Hematopoietic multipotent progenitor cell treated with erythropoietin and hydrocortisone succinate and interleukin-3 and kit ligand, for 4 days (in vitro differentiated cells): ENCODE results near the gene GABRB1.

Source experiments
- DNase-seq: peaks from one replicate; pipeline ENCODE4 v3.0.0-alpha.2; 2015

The GABRB1 gene

DNA sequence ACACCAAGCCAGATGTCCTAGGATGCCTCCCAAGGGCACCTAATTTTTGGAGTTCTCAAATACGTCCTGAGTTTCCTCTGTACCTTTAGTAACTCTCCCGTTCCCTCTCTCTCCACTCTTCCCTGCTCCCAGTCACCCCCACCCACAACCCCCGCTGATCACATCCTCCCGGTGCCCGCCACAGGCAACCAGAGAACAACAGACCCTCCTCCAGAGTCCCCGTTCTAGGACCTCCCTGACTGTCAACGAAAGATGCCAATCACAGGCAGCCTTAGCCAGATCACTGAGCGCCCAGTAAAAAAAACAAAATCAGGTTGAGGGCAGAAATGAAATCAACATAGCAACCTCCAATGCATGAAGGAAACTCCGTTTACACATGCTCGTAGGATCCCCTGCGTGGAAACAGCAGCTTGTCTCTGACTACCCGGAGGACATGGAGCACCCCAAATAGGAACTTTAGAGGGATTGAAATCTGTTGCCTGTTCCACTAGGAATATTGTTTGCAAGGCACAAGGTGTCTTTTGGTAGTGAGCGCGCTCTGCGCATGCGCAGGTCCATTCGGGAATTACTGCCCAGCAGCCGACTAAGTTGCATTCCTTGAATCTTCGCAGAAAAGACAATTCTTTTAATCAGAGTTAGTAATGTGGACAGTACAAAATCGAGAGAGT lies at the start of gene GABRB1:
Gene GABRB1 (plus strand): TSS at position 557 of the 668 bp plus-strand sequence.
- DNase-seq, result peak; percentile 13

DNA sequence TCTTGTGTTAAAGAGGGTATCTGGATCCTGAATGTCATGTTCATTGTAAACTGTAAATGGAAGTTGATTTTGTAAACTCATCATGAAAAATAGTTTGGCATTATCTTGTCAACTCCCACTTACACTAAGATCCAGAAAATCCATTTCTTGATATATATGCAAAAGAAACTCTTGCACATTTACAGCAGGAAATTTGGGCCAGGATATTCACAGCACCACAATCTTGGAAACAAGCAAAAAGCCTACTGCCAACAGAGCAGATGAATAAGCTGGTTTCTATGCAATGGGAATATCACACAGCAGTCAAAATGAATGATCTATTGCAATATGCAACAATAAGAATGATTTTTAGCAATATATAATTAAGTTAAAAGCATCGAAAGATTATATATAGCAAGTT lies 46.6 kb upstream of the GABRB1 start:
- DNase-seq, result no peak

DNA sequence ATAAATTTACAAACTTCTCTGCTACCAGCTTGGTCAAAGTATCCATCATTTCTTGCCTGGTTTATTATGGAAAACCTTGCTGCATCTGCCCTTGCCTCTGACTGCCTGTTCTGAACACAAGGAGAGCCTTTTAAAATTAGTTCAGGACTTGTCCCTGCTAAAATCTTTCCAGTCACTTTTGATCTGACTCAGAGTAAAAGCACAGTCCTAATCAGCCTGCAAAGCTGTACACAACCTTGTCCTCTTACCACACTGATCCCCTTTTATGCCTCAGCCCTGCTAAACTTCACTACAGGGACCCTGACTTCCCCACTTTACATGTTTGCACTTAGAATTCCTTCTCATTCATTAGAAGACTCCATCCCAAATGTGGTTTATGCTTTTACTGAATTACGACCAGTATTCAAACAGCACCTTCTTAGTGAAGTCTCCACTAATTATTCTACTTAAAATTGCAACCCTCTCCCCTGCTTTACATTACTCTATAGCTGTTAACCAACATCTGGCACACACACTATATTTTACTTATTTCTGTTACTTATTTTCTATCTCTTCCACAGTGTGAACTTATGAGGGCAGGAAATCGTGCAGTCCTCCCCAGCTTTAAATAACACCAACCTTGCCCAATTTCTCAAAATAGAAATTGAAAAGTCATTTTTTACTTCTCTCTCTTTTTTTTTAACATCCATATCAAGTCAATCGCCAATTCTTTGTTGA lies 44.3 kb upstream of the GABRB1 start:
- DNase-seq, result no peak

DNA sequence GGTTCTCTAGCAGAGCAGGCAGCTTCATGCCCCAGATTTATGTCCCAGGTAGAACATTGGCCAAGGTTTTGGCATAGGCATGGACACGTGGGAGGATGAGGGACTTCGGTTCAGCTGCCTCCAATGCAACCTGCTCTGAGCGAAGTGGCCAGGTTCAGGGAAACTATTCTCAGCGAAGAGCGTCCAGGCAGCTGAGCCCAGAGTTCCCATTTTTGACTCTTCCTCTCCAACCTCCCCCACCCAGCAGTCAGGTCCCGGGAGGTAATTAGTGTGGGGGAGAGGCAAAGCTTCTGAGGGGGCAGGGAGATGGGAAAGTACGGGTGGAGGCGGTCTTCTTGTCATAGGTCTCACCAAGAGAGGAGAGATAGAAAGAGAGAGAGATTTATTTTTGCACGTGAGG lies 39.0 kb upstream of the GABRB1 start:
- DNase-seq, result no peak

DNA sequence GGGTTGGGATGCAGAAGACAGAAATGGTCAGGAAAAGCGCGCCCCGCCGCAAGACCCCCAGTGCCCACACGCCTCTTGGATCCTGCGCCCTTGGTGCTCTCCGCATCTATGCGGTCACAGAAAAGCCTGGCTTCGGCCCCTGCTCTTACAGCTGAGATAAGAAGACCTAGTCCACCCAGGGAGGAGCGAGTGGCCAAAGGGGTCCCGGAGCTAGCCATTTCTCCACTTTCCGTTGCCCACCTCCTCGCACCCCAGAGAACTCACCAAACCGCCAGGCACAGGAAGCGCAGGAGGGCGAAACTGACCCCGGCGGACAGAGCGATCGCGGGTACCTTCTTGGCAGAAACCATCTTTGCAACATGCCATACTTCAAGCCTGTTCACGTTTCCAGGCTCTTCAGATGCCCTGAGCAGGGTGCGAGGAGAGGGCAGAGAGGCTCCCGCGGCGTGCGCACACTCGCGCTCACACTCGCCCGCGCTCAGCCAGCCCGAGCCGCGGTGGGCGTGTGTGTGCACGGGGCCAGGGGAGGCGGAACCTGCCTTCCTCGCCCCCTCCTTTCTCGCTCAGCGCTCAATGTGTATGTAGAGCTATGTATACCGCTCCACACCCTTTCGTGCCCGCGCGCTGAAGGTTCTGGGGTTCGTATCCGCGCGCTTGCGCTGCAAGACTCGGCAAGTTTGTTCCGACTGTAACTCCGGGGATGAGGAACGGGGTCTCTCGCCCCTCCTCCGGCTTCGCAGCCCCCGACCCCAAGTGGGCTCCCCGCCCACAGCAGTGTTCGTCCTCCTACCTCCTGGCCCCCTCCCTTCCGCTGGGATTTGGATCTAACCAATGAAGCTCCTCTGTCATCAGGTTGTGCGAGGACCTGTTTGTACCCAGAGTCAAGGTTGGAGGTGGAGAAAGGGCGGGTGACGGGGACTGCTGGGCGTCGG lies 38.0 kb upstream of the GABRB1 start, which contains the start of gene GABRA4:
Gene GABRA4 (minus strand): TSS at position 507 of the 932 bp plus-strand sequence. CDS start 157 bp downstream, at position 350.
- no peak for DNase-seq

DNA sequence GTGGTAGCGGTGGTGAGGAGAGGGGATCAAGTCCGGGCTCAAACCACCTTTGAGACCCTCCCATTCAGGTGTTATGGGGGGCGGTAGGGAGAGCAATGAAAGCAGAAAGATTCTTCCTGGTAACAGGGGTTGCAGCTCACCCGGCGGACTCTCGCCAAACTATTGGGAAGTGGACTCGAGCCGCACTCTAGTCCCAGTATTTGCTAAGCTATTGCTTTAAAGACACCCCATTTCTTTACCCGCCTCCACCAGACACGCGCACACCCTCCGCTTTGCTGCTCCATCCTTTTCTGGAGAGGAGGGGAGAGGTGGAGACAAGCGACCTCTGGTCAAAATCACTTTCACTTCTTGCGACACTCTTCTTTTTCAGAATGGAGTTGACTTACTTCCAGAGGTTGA lies 37.4 kb upstream of the GABRB1 start:
- no peak for DNase-seq

DNA sequence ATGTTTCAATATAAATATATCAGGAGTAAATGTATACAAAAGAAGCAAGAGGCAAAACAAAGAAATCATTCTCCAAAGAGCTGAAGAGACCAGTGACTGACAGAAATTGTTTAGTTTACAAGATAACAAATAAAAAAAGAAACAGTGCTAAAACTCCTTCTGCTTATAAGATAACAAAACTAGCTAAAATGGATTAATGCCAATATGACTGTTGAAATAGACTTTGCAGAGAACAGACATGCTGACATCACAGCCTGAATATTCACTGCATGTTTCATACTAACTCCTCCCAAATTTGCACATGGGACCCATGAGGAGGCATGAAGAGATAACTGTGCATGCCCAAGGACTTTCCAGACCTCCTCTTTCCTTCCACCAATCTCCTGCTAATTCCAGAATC lies 31.8 kb upstream of the GABRB1 start:
- DNase-seq, result no peak

DNA sequence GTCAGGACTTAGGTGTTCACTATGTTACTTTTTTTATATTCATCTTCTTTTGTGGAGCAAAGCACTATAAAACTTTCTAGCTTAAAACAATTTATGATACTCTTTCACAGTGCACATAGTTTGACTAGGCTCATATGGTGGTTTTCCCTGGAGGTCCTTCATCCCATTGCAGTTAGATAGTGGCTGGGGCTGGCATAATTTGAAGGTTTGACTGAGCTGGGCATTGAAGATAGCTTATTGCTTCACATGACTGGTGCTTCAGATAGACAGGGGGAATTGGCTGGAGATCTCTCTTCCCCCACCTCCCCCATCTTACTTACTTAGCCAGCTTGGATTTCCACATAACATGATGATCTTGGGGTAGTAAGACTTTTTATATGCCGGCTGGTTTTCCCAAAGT lies 31.0 kb upstream of the GABRB1 start:
- no peak for DNase-seq

DNA sequence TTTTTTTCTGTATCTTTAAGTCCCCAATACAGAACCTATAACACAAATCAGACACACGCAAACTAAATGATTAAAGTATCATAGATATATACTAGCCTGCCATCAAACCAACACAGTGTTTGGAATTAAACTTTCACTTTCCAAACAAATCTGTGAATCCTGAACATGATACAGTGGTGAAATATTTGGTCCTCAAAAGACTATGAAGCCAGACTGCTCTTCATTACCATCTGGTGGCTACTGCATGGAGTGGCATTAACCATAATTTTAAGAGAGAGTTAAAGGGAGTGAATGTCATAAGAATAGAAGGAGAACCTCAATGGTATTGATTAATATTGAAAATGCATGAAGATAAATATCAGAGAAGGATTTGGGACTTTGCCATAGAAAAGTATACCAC lies 28.8 kb upstream of the GABRB1 start:
- peak; percentile 16 for DNase-seq

DNA sequence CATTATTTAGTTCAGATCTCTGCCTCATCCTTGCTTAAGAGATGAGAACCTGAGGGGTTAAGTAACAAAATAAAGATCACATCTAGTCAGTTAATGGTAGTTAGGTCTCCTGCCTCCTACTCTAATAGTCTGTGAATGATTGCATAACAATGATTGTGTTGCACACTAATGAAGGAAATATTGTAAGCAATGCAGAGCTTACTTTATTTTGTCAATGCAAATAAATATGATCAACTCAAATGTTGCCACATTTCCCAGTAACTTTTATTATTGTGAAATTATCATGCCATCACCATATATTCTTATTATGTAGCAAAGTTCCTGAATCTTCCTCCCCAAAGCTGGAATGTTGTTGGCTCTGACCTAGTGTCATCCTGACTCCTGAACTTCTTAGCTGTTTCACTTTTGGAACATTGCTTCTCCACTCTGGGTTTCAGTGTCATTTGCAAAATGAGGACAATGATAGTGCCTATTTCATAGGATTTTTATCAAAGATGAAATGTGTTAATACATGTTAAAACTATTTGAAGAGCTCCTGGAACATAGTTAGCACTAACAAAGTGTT lies 20.9 kb upstream of the GABRB1 start:
- DNase-seq, result no peak

DNA sequence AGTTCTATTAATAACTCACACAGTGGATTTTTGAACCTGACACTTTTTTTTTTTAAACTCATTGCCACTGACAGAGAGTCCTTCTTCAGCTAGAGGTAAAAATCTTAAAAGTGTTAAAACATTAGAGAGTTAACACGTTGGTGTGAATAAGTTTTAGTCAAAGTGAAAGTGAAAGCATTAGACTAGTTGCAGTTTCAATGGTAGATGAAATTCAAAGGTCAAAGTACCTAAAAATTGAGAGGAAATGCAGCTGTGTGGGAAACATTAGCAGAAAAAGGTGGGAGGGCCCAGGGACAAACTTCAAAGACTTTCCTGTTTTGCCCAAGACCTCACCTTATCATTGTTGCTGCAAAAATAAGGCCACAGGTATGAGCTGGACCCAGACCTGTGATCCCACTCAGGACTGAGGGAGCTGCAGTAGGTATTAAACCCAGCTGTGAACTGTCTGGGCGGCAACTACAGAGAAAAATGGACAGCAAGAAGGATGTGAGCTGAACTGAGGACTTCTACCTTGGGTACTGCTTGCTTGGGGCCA lies 20.4 kb upstream of the GABRB1 start:
- no peak for DNase-seq

DNA sequence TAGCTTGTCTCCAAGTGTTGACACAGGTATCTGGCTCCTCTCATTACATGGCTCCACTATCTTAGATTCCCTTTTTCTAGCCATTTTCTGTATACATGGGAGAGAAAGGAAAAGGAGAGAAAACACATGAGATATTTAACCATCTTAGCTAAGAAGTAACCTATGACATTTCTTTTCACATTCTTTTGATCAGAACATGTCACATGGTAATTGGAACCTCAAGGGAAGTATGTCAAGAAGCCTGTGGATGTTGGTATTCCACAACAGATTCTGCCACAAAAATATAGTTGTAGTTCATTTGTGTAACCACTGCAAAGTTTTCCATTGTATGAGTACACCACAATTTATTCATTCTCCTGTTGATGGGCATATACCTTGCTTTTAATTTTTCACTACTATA lies 18.7 kb upstream of the GABRB1 start:
- no peak for DNase-seq

DNA sequence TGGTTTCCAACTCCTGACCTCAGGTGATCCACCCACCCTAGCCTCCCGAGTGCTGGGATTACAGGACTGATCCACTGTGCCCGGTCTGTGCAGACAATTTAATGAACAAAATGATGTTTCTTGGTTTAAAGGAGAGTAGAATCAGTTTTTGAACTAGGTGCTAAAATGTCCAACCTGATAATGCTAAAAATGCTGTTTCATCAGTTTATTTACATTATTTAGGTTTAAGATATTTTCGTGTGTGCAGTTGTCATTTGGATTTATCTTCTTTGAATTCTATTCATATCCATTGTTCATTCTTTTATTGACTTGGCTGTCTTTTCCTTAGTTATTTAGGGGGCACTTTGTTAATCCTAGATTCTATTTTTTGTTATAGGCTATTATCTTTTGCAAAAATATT lies 18.0 kb upstream of the GABRB1 start:
- no peak for DNase-seq

DNA sequence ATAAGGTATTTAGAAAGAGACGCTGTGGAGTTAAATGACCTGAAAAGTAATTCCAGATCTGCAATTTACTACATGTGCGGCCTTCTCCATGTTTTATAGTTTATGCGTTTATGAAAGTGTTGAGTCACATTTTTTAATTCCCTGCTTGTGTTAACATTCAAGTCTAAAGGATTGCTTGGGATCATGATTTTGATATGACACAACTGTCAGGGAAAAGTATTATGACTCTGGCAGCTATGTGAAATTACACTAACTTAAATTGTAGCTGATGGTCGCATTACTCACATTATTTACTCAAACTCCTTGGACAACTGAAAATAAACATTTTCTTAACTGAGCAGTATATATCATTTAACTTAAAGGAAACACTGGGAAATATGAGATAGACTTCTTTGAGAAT lies 14.3 kb upstream of the GABRB1 start:
- DNase-seq, result no peak

DNA sequence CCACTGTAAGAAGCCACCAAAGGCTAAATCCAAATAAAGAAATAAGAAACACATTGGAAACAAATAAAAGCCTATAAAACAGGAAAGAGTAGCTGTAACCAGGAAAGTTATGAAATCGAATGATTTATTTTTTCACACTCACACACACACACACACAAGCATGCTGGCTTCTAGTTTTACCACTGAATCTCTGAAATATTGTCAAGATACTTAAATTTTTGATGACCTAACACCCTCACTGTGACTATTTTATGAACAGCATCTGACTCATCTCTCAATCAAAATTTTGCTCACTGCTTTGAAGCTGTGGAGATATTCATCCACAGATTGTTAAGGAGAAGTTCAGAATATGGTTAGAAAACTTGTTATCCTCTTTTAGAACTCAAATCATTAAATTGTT lies 13.9 kb upstream of the GABRB1 start:
- DNase-seq, result no peak

DNA sequence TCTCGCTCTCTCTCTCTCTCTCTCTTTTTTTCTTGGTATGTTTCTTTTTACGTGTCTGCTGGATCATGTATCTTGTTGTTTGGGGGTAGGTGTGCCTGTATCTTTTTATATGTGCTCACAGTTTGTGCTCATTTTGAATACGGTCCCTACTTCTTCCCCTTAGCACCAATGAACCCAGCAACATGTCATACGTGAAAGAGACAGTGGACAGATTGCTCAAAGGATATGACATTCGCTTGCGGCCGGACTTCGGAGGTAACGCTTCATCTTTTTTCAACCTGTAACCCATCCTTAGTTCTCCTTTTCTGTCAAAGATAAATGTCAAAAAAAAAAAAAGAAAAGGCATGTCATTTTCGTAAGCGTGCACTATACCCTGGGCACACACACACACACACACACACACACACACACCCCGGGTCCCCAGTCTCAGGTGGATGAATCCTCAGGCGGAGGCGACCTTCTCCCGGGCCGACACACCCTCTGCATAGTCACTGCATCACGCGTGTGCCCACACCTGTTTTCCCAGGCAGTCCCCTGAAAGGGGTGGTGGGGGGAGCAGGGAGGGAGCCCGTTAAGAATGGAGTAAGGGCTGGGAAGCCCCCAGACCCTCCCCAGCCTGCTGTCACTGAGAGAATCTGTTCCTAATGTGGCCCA lies 511 bp downstream of the GABRB1 start:
- DNase-seq, result no peak

DNA sequence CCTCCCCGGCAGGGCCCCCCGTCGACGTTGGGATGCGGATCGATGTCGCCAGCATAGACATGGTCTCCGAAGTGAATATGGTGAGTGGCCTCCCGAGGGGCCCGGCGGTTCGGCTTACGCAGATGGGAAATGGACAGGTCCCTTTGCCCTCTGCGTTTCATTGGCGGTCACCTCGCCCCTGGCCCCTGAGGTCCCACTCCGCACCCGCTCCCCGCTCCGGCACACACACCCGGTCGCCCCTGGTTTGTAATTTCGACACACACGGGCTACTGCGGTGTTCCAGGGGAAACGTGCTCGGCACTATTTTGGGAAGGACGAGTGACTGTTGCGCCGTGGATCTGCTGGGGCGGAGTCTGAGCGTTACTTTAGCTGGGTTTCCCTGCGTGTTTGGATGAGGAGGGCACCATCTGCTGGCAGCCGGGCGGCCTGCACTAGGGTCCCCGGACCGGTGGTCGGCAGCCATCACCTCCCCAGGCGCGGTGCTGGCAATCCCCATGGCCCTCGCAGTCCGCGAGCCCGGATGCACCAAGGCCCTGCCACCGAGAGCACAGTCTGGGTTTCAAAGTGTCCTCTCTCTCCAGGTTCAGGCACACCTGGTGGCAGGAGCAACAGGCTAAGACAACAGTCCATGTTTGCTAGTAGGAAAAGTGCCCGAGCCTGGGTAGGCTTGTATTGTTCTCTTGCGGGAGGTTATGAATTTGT lies 1.2 kb downstream of the GABRB1 start:
- DNase-seq, result peak; percentile 71

DNA sequence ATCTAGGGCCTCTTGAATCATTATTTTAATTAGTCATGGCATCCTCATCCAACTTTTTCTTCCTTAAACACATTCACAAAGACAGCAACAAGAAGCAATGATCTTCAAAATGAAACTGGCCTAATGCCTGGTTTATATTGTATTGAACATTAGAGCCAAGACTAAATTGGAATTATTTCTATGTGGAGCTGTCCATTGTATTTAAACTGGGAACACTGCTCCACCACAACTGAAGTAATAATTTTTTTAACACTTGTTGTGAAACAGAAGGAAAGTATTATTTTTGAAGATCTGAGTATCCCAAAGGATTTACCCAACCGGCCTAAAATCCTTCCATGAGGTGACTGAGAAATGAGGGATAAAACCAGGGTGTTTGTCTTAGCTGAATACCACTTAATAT lies 6.9 kb downstream of the GABRB1 start:
- no peak for DNase-seq

DNA sequence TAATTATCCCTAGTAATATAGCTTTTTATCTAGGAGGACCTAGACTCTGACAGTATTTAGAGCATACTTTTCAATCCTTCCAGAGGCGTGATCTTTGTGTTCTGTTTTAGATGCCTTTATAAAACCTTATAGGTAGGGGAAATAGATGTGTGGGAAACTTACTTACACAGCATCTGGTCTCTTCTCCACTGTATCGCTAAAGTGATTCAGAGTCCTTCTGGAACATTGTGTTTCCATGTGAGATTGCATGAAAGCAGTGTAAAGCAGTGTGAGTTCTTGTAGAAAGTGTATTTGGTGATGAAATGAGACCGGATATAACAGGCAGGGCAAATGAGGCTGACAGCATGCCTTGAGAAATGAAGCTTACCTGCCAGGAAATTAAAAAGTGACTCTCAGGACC lies 9.5 kb downstream of the GABRB1 start:
- DNase-seq, result no peak

DNA sequence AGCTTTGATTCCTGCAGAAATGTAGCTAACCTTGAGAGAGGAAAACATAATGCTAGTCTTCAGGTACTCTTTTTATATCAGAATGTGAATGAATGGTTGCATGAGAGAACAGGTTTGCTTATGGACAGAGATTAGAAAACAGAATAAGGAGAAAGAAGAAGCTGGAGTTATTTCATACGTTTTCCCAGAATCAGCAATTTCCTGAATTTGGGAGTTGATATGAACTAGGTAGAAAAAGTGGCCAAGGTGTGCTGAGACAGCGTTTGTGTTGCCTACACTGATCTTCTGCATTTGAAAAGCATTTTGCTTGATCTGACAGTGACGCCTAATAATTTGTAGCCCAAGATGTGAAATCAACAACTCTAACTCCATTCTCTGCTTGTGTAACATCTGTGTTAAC lies 12.5 kb downstream of the GABRB1 start:
- DNase-seq, result no peak

DNA sequence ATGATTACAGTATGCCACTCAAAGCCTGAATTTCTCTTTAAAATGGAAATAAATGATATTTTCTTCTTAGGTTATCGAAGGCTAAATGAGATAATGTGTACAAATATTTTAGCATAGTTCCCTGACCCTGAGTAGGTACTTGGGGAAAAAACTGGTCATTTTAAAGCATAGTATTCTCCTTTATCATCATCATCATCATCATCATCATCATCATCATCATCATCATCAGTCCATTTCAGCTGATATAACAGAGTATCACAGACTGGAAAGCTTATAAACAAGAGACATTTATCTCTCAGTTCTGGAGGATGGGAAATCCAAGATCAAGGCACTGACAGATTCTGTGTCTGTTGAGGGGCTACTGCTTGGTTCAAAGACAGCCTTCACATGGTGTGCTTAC lies 13.9 kb downstream of the GABRB1 start:
- no peak for DNase-seq

DNA sequence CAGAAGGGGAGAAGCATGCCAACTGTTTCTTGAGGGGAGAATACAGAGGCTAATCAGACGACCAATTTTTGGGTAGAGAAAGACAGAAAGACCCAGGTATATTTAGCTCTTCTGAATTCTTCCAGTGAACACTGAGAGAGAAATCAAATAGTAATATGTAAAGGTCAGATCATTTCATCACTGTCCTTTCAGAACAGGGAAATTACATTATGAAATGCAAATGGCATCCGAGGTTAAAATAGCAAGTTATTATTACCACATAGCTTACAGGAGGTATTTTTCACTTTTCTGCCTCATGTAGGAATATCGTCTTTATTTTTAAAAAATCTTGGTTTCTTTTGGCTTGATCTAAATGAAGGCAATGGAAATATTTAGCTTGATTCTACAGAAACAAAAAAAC lies 18.0 kb downstream of the GABRB1 start:
- no peak for DNase-seq
